ENCODE measurements around the gene TMEM126A.

DNA sequence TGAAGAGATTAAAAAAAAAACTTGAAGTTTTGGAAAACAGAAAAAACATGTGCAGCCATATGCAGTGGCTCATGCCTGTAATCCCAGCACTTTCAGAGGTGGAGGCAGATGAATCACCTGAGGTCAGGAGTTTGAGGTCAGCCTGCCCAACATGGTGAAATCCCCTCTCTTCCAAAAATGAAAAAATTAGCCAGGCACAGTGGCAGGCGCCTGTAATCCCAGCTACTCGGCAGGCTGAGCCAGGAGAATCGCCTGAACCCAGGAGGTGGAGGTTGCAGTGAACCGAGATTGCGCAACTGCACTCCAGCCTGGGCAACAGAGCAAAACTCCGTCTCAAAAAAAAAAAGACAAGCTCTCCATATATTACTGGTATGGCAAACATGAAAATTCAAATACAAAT lies 28.3 kb upstream of the TMEM126A start:
- TF ChIP-seq TAF1 (IDR thresholded peaks at IDR 0.05; ENCODE audit: borderline replicate concordance, low read depth, low read length) = no peak
- no peak for TF ChIP-seq POLR2A (IDR thresholded peaks at IDR 0.05; ENCODE audit: low read depth, low read length)
